NCI-H128 (cell line): ENCODE measurements around the gene DTD2.
A peak's percentile ranks its signal among the peaks of the same experiment; 100 is the strongest.
"Not testable (repeated sequence)": the region's sequence is repeated elsewhere in the genome, so short reads cannot be mapped to it uniquely, and the experiment has no call there.

ENCODE experiments used
- DNase-seq: peaks from one replicate; lab custom pipeline; 2025; ENCODE audit not compliant: unreplicated experiment; lab: John Stamatoyannopoulos, UW

DTD2 gene

GRCh38 chr14:31456841-31457664, at the start of gene DTD2:
Gene DTD2, minus strand, starts transcription at chr14:31457506. Its CDS starts 113 bp downstream, at chr14:31457393.
- peak; percentile 95 for DNase-seq

- DNase-seq = no peak
These were observed 48.1 kb upstream of the DTD2 start for GRCh38 chr14:31505411-31505810.

GRCh38 chr14:31501870-31502269, 44.6 kb upstream of the DTD2 start:
- DNase-seq = no peak

- no peak for DNase-seq
These were observed 35.6 kb upstream of the DTD2 start for GRCh38 chr14:31492759-31493498.

GRCh38 chr14:31489691-31490090, 32.4 kb upstream of the DTD2 start:
- DNase-seq = no peak

- DNase-seq = no peak
These were observed 30.6 kb upstream of the DTD2 start, which contains the start of gene GPR33 for GRCh38 chr14:31487886-31488285. Gene GPR33, minus strand, starts transcription at chr14:31488039. Its CDS starts 4,074 bp downstream, at chr14:31483965.

- DNase-seq = no peak
These were observed 29.5 kb upstream of the DTD2 start for GRCh38 chr14:31486764-31487163.

- no peak for DNase-seq
These were observed 27.4 kb upstream of the DTD2 start for GRCh38 chr14:31484754-31485153.

GRCh38 chr14:31480156-31480555, 22.9 kb upstream of the DTD2 start:
- DNase-seq = no peak

- DNase-seq = no peak
These were observed 21.7 kb upstream of the DTD2 start for GRCh38 chr14:31479027-31479426.

GRCh38 chr14:31477248-31477647, 19.9 kb upstream of the DTD2 start:
- no peak for DNase-seq

GRCh38 chr14:31476131-31476866, 19.0 kb upstream of the DTD2 start:
- DNase-seq = no peak

- DNase-seq = no peak
These were observed 9.2 kb upstream of the DTD2 start for GRCh38 chr14:31466554-31466953.

- no peak for DNase-seq
These were observed 7.8 kb upstream of the DTD2 start for GRCh38 chr14:31465111-31465510.

GRCh38 chr14:31462450-31462849, 5.1 kb upstream of the DTD2 start:
- not testable (repeated sequence) for DNase-seq

GRCh38 chr14:31461545-31461944, 4.2 kb upstream of the DTD2 start:
- DNase-seq = no peak

GRCh38 chr14:31457665-31458659, 656 bp upstream of the DTD2 start:
- no peak for DNase-seq

- DNase-seq = peak; percentile 15
These were observed 7.2 kb downstream of the DTD2 start for GRCh38 chr14:31449971-31450610.

GRCh38 chr14:31449136-31449535, 8.2 kb downstream of the DTD2 start:
- no peak for DNase-seq

GRCh38 chr14:31445703-31446102, 11.6 kb downstream of the DTD2 start:
- no peak for DNase-seq
